Sigmoid colon (tissue), 3 donors: Measurements from ENCODE around the gene SPPL3.

Source experiments
- CTCF ChIP-seq, 4 experiments: fragments of 450-650 bp in 3 of 4; fragments of 200-600 bp in 1 of 4; IDR thresholded peaks; one replicate each; pipeline ENCODE4 v1.5.1; 2016 to 2019; ENCODE audit warnings: antibody characterized with exemption in 4 of 4, mild to moderate bottlenecking in 3 of 4, moderate library complexity in 2 of 4
- POLR2A ChIP-seq, 2 donors: fragments of 450-650 bp; IDR thresholded peaks; one replicate each; pipeline ENCODE4 v1.6.1; 2016; ENCODE audit warnings: antibody characterized with exemption in 2 of 2, mild to moderate bottlenecking in 2 of 2, moderate library complexity in 2 of 2

- TF ChIP-seq CTCF (IDR thresholded peaks at IDR 0.05) (no peak), POLR2A (IDR thresholded peaks at IDR 0.05) (no peak)
These were observed 59.9 kb downstream of the SPPL3 start for GRCh38 chr12:120844297-120844696.
